Motor neuron (in vitro differentiated cells): ENCODE data around the gene ITGB4. TPM values are rescaled to one million over a fixed set of nuclear protein-coding genes. Genes with fewer than 3 reads are reported as not detected.
"Not testable (repeated sequence)": the region's sequence is repeated elsewhere in the genome, so short reads cannot be mapped to it uniquely, and the experiment has no call there.

Source experiments
- ATAC-seq, 8 experiments: fragments of 200-7000 bp; cut with Tn5 transposase; replicated peaks in 6 of 8; 2 replicates each; pipeline ENCODE4 v1.8.0; 2021; ENCODE audit warnings: mild to moderate bottlenecking in 8 of 8, moderate library complexity in 8 of 8
- H3K27ac ChIP-seq, 2 donors: fragments of 250-450 bp; sonication (Bioruptor Pico); 2 replicates each; pipeline ENCODE4 v1.9.0; 2021; ENCODE audit warnings: antibody characterized with exemption in 2 of 2, mild to moderate bottlenecking in 2 of 2, moderate library complexity in 1 of 2
- H3K4me1 ChIP-seq, 2 donors: fragments of 250-450 bp; sonication (Bioruptor Pico); replicated peaks in 1 of 2; 2 replicates each; pipeline ENCODE4 v1.6.1; 2021; ENCODE audit warnings: antibody characterized with exemption in 2 of 2, mild to moderate bottlenecking in 2 of 2, moderate library complexity in 1 of 2
- H3K4me3 ChIP-seq, 5 donors: fragments of 250-450 bp; sonication (Bioruptor Pico); 2 replicates each; pipeline ENCODE4 v1.9.0; 2021; ENCODE audit warnings: antibody characterized with exemption in 5 of 5, mild to moderate bottlenecking in 5 of 5, moderate library complexity in 4 of 5
- WGBS, 10 experiments: fragments of 450-650 bp; shearing (Covaris generic); methylation state at CpG; one replicate each; pipeline ENCODE4 v1.0.0; 2022; 5-methylcytosine and 5-hydroxymethylcytosine counted together
- in situ Hi-C, 9 experiments: fragments of 400-800 bp; cut with MboI; loops; one replicate each; pipeline ENCODE4 v1.15.0; 2021; ENCODE audit warnings: low sequenced_read_pairs in 9 of 9, low pct_unique_long_range_greater_than_20kb in 2 of 9; ENCODE audit not compliant: unreplicated experiment in 9 of 9
- total RNA-seq, 8 experiments: library from RNA; unstranded; fragments of 300-600 nt; gene quantifications; 2 replicates each; pipeline versions ENCODE4 v1.2.3 to v1.2.4, GENCODE V29; 2022

The ITGB4 gene
- total RNA-seq, 8 experiments from 2014 or later = 0.46 to 40.8 (median 2.0) TPM

- no peak overlapping the region for H3K27ac ChIP-seq
- WGBS, 10 experiments = 14 to 96% (median 88%) methylated on average over 3 to 15 of the region's 15 CpGs
- peaks cover 11 to 12% of the 10 kb centered on the region in 2 donors for H3K4me1 ChIP-seq
- in situ Hi-C loops = no loop called here
- peak overlapping the region in 4 of 5 donors; percentile 2 to 99 (median 91) for H3K4me3 ChIP-seq
- ATAC-seq = peak in 1 of 8 experiments; percentile 1
Measured at GRCh38 chr17:75776386-75777295, 55.4 kb downstream of the ITGB4 start.

GRCh38 chr17:75777296-75777922, 56.1 kb downstream of the ITGB4 start:
- peak overlapping the region; percentile 87 to 99 (median 91) for H3K4me3 ChIP-seq
- H3K27ac ChIP-seq = no peak overlapping the region
- ATAC-seq = no peak
- in situ Hi-C loops = no loop called here
- 0 to 71% (median 24%) methylated on average over 1 to 2 of the region's 2 CpGs; no CpG with 5 or more reads in 4 of the 10 experiments for WGBS, 10 experiments
- peaks cover 11 to 12% of the 10 kb centered on the region in 2 donors for H3K4me1 ChIP-seq

GRCh38 chr17:75778066-75778860, 57.0 kb downstream of the ITGB4 start:
- 0 to 19% (median 7%) methylated on average over 2 to 13 of the region's 19 CpGs; no CpG with 5 or more reads in 4 of the 10 experiments for WGBS, 10 experiments
- Histone ChIP-seq H3K4me1 (peaks cover 12 to 13% of the 10 kb centered on the region in 2 donors), H3K4me3 (peak overlapping the region; percentile 87 to 99 (median 91))
- ATAC-seq, in situ Hi-C loops, H3K27ac ChIP-seq: not testable (repeated sequence)

GRCh38 chr17:75778861-75779249, 57.6 kb downstream of the ITGB4 start:
- Histone ChIP-seq H3K27ac (peak overlapping the region; percentile 79 to 91), H3K4me3 (peak overlapping the region; percentile 87 to 99 (median 91)), H3K4me1 (peaks cover 17 to 19% of the 10 kb centered on the region in 2 donors)
- WGBS, 10 experiments = 0% methylated on average over 1 to 5 of the region's 38 CpGs; no CpG with 5 or more reads in 7 of the 10 experiments
- ATAC-seq = peak in 1 of 8 experiments; percentile 0
- in situ Hi-C loops = no loop called here

GRCh38 chr17:75779250-75779986, 58.2 kb downstream of the ITGB4 start:
- peak overlapping the region; percentile 87 to 99 (median 91) for H3K4me3 ChIP-seq
- H3K4me1 ChIP-seq = peaks cover 21 to 22% of the 10 kb centered on the region in 2 donors
- in situ Hi-C loops = no loop called here
- H3K27ac ChIP-seq = peak overlapping the region; percentile 79 to 91
- 0 to 3% (median 0%) methylated on average over 1 to 39 of the region's 84 CpGs; no CpG with 5 or more reads in 4 of the 10 experiments for WGBS, 10 experiments
- ATAC-seq = peak; percentile 36 to 81 (median 78)

- H3K4me3 ChIP-seq = peak overlapping the region in 2 of 5 donors; percentile 2 to 5
- WGBS, 10 experiments = 7 to 42% (median 24%) methylated on average over 2 to 5 of the region's 5 CpGs
Measured at GRCh38 chr17:75779987-75780889, 59.0 kb downstream of the ITGB4 start.

GRCh38 chr17:75783069-75783783, 62.0 kb downstream of the ITGB4 start:
- peak overlapping the region in 1 of 2 donors; percentile 100 for H3K27ac ChIP-seq
- WGBS, 10 experiments = 7 to 91% (median 55%) methylated on average over 1 to 6 of the region's 6 CpGs
- no peak for ATAC-seq
- in situ Hi-C loops = no loop called here
- H3K4me3 ChIP-seq = no peak overlapping the region
- peaks cover 32 to 35% of the 10 kb centered on the region in 2 donors for H3K4me1 ChIP-seq

More at GRCh38 chr17:75779987-75780889, 59.0 kb downstream of the ITGB4 start:
- in situ Hi-C loops = no loop called here
- Histone ChIP-seq H3K27ac (no peak overlapping the region), H3K4me1 (peaks cover 22 to 24% of the 10 kb centered on the region in 2 donors)
- no peak for ATAC-seq

GRCh38 chr17:75783803-75784472, 62.7 kb downstream of the ITGB4 start:
- in situ Hi-C loops = no loop called here
- peak in 5 of 8 experiments; percentile 0 to 3 (median 2) for ATAC-seq
- WGBS, 10 experiments = 4 to 90% (median 60%) methylated on average over 1 to 20 of the region's 20 CpGs
- peaks cover 32 to 35% of the 10 kb centered on the region in 2 donors for H3K4me1 ChIP-seq
- peak overlapping the region; percentile 98 to 100 for H3K27ac ChIP-seq
- H3K4me3 ChIP-seq = peak overlapping the region; percentile 27 to 77 (median 64)

GRCh38 chr17:75784473-75785015, 63.3 kb downstream of the ITGB4 start, which contains the start of gene UNK:
Gene UNK, plus strand, starts transcription at chr17:75784806. Its CDS starts 75 bp downstream, at chr17:75784881.
- peaks cover 32 to 35% of the 10 kb centered on the region in 2 donors for H3K4me1 ChIP-seq
- H3K4me3 ChIP-seq = peak within 1 kb of the TSS; percentile 46 to 77 (median 66)
- ATAC-seq = peak; percentile 69 to 86 (median 82)
- WGBS, 10 experiments = 0 to 1% (median 0%) methylated on average over 1 to 17 of the region's 45 CpGs; no CpG with 5 or more reads in 3 of the 10 experiments
- peak within 1 kb of the TSS; percentile 98 to 100 for H3K27ac ChIP-seq
- in situ Hi-C loops = no loop called here
